GM19099 (cell line): Measurements from ENCODE around the gene MTMR12.

Experiments
- POLR2A ChIP-seq: IDR thresholded peaks from 3 replicates; pipeline ENCODE4 v1.6.1; 2011; ENCODE audit warnings: low read depth; ENCODE audit not compliant: insufficient read length; ENCODE audit errors: extremely low read depth

The MTMR12 gene

GRCh38 chr5:32312595-32313332 is at the start of gene MTMR12:
MTMR12 (minus strand) TSS chr5:32312939; CDS start chr5:32312838, 101 bp downstream.
- peak; percentile 81 for TF ChIP-seq POLR2A

- TF ChIP-seq POLR2A = no peak
Measured at GRCh38 chr5:32362527-32362926, 49.8 kb upstream of the MTMR12 start.

GRCh38 chr5:32360906-32361305 is 48.2 kb upstream of the MTMR12 start:
- TF ChIP-seq POLR2A = no peak

- TF ChIP-seq POLR2A = no peak
Measured at GRCh38 chr5:32358611-32359010, 45.9 kb upstream of the MTMR12 start.

GRCh38 chr5:32357658-32358057 is 44.9 kb upstream of the MTMR12 start:
- no peak for TF ChIP-seq POLR2A

- TF ChIP-seq POLR2A = no peak
Measured at GRCh38 chr5:32355686-32356085, 42.9 kb upstream of the MTMR12 start.

GRCh38 chr5:32353420-32353819 is 40.7 kb upstream of the MTMR12 start:
- TF ChIP-seq POLR2A = no peak

- no peak for TF ChIP-seq POLR2A
Measured at GRCh38 chr5:32352685-32353084, 39.9 kb upstream of the MTMR12 start.

- TF ChIP-seq POLR2A = no peak
Measured at GRCh38 chr5:32346869-32347268, 34.1 kb upstream of the MTMR12 start.

- no peak for TF ChIP-seq POLR2A
Measured at GRCh38 chr5:32343058-32343672, 30.4 kb upstream of the MTMR12 start.

- TF ChIP-seq POLR2A = no peak
Measured at GRCh38 chr5:32342656-32343055, 29.9 kb upstream of the MTMR12 start.

GRCh38 chr5:32339878-32340277 is 27.1 kb upstream of the MTMR12 start:
- no peak for TF ChIP-seq POLR2A

GRCh38 chr5:32339198-32339597 is 26.5 kb upstream of the MTMR12 start:
- TF ChIP-seq POLR2A = no peak

GRCh38 chr5:32332966-32333365 is 20.2 kb upstream of the MTMR12 start:
- TF ChIP-seq POLR2A = no peak

GRCh38 chr5:32332361-32332760 is 19.6 kb upstream of the MTMR12 start:
- no peak for TF ChIP-seq POLR2A

GRCh38 chr5:32331935-32332274 is 19.2 kb upstream of the MTMR12 start:
- no peak for TF ChIP-seq POLR2A
